Measurements from ENCODE around the gene CPS1. TPM values are rescaled to one million over a fixed set of nuclear protein-coding genes. Genes with fewer than 3 reads are reported as not detected.

The CPS1 gene
- total and polyA plus RNA-seq, 2 experiments from 2014 or later = 5.5 to 11.0 TPM

DNA sequence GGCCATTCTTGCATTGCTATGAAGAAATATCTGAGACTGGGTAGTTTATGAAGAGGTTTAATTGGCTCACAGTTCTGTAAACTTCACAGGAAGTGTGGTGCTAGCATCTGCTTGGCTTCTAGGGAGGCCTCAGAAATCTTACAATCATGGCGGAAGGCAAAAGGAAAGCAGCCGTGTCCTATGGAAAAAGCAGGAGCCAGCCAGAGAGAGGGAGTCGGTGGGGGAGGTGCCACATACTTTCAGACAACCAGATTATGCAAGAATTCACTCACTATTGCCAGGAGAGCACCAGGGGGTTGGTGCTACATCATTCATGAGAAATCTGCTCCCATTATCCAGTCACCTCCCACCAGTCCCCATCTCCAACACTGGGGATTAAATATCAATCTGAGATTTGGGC lies 64.1 kb downstream of the CPS1 start (continued):
- TF ChIP-seq STAT1 (IDR thresholded peaks at IDR 0.05; ENCODE audit: unreplicated experiment) = no peak
- TF ChIP-seq CREB1 (CRISPR knock-in tag; IDR thresholded peaks at IDR 0.05; ENCODE audit: low read depth) = no peak
- TF ChIP-seq, protein P1, sequence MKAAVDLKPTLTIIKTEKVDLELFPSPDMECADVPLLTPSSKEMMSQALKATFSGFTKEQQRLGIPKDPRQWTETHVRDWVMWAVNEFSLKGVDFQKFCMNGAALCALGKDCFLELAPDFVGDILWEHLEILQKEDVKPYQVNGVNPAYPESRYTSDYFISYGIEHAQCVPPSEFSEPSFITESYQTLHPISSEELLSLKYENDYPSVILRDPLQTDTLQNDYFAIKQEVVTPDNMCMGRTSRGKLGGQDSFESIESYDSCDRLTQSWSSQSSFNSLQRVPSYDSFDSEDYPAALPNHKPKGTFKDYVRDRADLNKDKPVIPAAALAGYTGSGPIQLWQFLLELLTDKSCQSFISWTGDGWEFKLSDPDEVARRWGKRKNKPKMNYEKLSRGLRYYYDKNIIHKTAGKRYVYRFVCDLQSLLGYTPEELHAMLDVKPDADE (IDR thresholded peaks at IDR 0.05) = no peak
- TF ChIP-seq ZNF114 (CRISPR knock-in tag; IDR thresholded peaks at IDR 0.05) = no peak
- TF ChIP-seq POLR2AphosphoS5 (IDR thresholded peaks at IDR 0.05; ENCODE audit: low read depth) = no peak
- no peak for TF ChIP-seq EZH2 (IDR thresholded peaks at IDR 0.05; ENCODE audit: low read depth, unreplicated experiment)
- no peak for TF ChIP-seq EZH2phosphoT487 (IDR thresholded peaks at IDR 0.05; ENCODE audit: unreplicated experiment)
- no peak for TF ChIP-seq JUNB (IDR thresholded peaks at IDR 0.05; ENCODE audit: unreplicated experiment)

DNA sequence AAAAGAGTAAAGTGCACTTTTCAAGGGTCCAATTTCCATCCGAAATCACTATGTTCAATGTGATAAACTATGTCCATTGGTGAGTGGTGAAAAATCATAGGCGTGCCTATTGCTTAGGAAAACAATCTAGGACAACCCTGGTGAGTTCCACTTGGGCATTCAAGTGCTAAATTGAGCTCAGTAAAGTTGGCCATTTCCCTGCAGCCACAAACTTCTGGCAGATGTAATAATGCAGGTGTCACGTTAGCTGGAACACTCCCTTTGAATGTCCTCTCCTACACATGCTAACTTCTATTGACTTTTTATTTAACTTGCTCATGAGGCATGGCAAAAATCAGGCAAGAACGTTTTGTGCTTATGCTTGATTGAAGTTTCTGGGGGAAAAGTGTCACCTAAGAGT lies 67.1 kb downstream of the CPS1 start:
- Histone ChIP-seq H2AFZ (no peak overlapping the region), H3F3A (replicated peaks; ENCODE audit: low read depth) (no peaks in the 10 kb centered on the region), H3K4me1 (ENCODE audit: insufficient read depth) (peaks cover 9% of the 10 kb centered on the region), H3K4me3 (no peak overlapping the region), H3K27me3 (ENCODE audit: insufficient read depth) (no peaks in the 10 kb centered on the region), H3K4me2 (no peak overlapping the region), H3K9me2 (ENCODE audit: insufficient read depth) (no peaks in the 10 kb centered on the region), H3K36me3 (ENCODE audit: insufficient read depth) (no peaks in the 10 kb centered on the region), H3K27ac (ENCODE audit: low read depth) (no peak overlapping the region), H3K79me2 (replicated peaks; ENCODE audit: insufficient read depth) (no peaks in the 10 kb centered on the region), H4K20me1 (replicated peaks; ENCODE audit: insufficient read depth) (no peaks in the 10 kb centered on the region)
- H3K9me3 Mint-ChIP-seq = no peaks in the 10 kb centered on the region
- ATAC-seq (no peak), DNase-seq (ENCODE audit: low spot score) (no peak)
- H3K36me3 Mint-ChIP-seq (ENCODE audit: low read depth) = no peaks in the 10 kb centered on the region; the same call in 2 of the 3 replicates
- H3K4me3 Mint-ChIP-seq = no peak overlapping the region
- H3K27me3 Mint-ChIP-seq (ENCODE audit: insufficient read depth, low read depth, poor library complexity) = no peaks in the 10 kb centered on the region
- peaks cover 25% of the 10 kb centered on the region for H3K4me1 Mint-ChIP-seq
- H3K27ac Mint-ChIP-seq = no peak overlapping the region
- TF ChIP-seq NANOG (IDR thresholded peaks at IDR 0.05; ENCODE audit: borderline replicate concordance) (no peak), ZNF331 (CRISPR knock-in tag; IDR thresholded peaks at IDR 0.05; ENCODE audit: low read depth) (no peak), ZNF114 (CRISPR knock-in tag; IDR thresholded peaks at IDR 0.05) (no peak), STAT1 (IDR thresholded peaks at IDR 0.05; ENCODE audit: unreplicated experiment) (no peak), EZH2 (IDR thresholded peaks at IDR 0.05; ENCODE audit: low read depth, unreplicated experiment) (no peak), EZH2phosphoT487 (IDR thresholded peaks at IDR 0.05; ENCODE audit: unreplicated experiment) (no peak)
- TF ChIP-seq, protein P2, sequence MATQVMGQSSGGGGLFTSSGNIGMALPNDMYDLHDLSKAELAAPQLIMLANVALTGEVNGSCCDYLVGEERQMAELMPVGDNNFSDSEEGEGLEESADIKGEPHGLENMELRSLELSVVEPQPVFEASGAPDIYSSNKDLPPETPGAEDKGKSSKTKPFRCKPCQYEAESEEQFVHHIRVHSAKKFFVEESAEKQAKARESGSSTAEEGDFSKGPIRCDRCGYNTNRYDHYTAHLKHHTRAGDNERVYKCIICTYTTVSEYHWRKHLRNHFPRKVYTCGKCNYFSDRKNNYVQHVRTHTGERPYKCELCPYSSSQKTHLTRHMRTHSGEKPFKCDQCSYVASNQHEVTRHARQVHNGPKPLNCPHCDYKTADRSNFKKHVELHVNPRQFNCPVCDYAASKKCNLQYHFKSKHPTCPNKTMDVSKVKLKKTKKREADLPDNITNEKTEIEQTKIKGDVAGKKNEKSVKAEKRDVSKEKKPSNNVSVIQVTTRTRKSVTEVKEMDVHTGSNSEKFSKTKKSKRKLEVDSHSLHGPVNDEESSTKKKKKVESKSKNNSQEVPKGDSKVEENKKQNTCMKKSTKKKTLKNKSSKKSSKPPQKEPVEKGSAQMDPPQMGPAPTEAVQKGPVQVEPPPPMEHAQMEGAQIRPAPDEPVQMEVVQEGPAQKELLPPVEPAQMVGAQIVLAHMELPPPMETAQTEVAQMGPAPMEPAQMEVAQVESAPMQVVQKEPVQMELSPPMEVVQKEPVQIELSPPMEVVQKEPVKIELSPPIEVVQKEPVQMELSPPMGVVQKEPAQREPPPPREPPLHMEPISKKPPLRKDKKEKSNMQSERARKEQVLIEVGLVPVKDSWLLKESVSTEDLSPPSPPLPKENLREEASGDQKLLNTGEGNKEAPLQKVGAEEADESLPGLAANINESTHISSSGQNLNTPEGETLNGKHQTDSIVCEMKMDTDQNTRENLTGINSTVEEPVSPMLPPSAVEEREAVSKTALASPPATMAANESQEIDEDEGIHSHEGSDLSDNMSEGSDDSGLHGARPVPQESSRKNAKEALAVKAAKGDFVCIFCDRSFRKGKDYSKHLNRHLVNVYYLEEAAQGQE (IDR thresholded peaks at IDR 0.05; ENCODE audit: unreplicated experiment) = no peak
- TF ChIP-seq, protein P1 (IDR thresholded peaks at IDR 0.05) = no peak
- TF ChIP-seq, protein P3, sequence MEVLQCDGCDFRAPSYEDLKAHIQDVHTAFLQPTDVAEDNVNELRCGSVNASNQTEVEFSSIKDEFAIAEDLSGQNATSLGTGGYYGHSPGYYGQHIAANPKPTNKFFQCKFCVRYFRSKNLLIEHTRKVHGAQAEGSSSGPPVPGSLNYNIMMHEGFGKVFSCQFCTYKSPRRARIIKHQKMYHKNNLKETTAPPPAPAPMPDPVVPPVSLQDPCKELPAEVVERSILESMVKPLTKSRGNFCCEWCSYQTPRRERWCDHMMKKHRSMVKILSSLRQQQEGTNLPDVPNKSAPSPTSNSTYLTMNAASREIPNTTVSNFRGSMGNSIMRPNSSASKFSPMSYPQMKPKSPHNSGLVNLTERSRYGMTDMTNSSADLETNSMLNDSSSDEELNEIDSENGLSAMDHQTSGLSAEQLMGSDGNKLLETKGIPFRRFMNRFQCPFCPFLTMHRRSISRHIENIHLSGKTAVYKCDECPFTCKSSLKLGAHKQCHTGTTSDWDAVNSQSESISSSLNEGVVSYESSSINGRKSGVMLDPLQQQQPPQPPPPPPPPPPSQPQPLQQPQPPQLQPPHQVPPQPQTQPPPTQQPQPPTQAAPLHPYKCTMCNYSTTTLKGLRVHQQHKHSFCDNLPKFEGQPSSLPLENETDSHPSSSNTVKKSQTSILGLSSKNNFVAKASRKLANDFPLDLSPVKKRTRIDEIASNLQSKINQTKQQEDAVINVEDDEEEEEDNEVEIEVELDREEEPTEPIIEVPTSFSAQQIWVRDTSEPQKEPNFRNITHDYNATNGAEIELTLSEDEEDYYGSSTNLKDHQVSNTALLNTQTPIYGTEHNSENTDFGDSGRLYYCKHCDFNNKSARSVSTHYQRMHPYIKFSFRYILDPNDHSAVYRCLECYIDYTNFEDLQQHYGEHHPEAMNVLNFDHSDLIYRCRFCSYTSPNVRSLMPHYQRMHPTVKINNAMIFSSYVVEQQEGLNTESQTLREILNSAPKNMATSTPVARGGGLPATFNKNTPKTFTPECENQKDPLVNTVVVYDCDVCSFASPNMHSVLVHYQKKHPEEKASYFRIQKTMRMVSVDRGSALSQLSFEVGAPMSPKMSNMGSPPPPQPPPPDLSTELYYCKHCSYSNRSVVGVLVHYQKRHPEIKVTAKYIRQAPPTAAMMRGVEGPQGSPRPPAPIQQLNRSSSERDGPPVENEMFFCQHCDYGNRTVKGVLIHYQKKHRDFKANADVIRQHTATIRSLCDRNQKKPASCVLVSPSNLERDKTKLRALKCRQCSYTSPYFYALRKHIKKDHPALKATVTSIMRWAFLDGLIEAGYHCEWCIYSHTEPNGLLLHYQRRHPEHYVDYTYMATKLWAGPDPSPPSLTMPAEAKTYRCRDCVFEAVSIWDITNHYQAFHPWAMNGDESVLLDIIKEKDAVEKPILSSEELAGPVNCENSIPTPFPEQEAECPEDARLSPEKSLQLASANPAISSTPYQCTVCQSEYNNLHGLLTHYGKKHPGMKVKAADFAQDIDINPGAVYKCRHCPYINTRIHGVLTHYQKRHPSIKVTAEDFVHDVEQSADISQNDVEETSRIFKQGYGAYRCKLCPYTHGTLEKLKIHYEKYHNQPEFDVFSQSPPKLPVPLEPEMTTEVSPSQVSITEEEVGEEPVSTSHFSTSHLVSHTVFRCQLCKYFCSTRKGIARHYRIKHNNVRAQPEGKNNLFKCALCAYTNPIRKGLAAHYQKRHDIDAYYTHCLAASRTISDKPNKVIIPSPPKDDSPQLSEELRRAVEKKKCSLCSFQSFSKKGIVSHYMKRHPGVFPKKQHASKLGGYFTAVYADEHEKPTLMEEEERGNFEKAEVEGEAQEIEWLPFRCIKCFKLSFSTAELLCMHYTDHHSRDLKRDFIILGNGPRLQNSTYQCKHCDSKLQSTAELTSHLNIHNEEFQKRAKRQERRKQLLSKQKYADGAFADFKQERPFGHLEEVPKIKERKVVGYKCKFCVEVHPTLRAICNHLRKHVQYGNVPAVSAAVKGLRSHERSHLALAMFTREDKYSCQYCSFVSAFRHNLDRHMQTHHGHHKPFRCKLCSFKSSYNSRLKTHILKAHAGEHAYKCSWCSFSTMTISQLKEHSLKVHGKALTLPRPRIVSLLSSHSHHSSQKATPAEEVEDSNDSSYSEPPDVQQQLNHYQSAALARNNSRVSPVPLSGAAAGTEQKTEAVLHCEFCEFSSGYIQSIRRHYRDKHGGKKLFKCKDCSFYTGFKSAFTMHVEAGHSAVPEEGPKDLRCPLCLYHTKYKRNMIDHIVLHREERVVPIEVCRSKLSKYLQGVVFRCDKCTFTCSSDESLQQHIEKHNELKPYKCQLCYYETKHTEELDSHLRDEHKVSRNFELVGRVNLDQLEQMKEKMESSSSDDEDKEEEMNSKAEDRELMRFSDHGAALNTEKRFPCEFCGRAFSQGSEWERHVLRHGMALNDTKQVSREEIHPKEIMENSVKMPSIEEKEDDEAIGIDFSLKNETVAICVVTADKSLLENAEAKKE (CRISPR knock-in tag; IDR thresholded peaks at IDR 0.05) = no peak
